CD1c-positive myeloid dendritic cell (primary cell): ENCODE results near the gene TOR3A.
A peak's percentile ranks its signal among the peaks of the same experiment; 100 is the strongest.
"Not testable (repeated sequence)": the region's sequence is repeated elsewhere in the genome, so short reads cannot be mapped to it uniquely, and the experiment has no call there.

ENCODE experiments used
- DNase-seq: peaks from one replicate; pipeline ENCODE4 v3.0.0-alpha.2; 2016; ENCODE audit errors: extremely low spot score

Gene TOR3A

GRCh38 chr1:179081687-179082332 is at the start of gene TOR3A:
TSS of gene TOR3A (plus strand) at chr1:179082070. CDS start at chr1:179082129, 59 bp downstream.
- DNase-seq = peak; percentile 67

DNA sequence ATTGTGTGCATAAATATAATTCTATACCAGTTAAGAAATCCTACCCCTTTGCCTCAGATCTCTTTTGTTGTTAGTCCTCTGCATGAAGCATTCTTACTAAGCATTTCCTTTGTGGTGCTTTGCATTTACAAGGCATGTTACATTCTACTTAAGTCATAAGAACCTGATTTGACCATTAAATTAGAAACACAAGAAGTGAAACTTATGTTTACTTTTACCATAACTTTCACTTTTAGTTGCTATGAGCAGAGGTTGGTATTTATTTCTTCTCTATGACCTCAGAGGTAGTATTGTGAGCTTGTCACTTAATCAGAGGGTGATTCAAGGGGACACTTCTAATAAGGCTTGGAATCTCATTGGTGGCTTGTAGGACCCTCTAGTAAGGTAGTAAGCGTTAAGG is 47.1 kb upstream of the TOR3A start:
- DNase-seq = peak; percentile 58

- DNase-seq = no peak
These were observed 44.9 kb upstream of the TOR3A start for GRCh38 chr1:179036844-179037465.

DNA sequence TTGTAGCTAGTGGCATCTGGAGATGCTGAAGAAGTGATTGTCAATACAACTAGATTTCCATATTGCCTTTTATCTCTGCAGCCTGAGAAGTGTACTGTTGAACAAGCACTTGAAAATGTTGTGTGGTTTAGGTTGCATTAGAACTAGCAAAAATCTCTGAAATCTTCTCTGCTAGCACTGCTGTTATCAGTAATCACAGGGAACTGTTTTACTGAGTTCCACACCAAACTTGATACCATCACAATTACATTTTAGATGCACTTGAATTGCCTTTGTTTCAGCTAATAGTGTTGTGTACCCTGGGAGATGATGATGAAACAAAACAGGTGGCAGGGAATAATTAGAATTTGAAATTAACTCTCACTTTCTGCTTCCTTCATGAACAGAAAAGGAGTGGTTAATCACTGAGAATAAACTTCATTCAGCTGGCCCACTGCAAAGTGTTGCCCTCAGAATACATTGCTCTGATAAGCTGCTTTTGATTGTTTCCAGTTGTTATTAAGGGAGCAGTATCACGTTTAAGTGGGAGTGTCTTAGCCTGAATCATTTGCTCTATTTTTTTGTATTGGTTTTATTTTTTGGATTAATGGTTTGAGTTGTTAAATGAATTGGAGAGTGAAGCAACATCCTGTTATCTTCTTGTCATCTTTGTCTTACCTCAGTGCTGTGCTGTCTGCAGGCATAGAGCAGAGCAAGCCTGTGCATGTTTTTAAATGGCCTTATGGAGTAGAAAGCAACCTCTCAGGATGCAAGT is 43.2 kb upstream of the TOR3A start:
- DNase-seq = no peak

- not testable (repeated sequence) for DNase-seq
These were observed 42.2 kb upstream of the TOR3A start for GRCh38 chr1:179039502-179040174.

- DNase-seq = not testable (repeated sequence)
These were observed 41.7 kb upstream of the TOR3A start for GRCh38 chr1:179040175-179040551.

DNA sequence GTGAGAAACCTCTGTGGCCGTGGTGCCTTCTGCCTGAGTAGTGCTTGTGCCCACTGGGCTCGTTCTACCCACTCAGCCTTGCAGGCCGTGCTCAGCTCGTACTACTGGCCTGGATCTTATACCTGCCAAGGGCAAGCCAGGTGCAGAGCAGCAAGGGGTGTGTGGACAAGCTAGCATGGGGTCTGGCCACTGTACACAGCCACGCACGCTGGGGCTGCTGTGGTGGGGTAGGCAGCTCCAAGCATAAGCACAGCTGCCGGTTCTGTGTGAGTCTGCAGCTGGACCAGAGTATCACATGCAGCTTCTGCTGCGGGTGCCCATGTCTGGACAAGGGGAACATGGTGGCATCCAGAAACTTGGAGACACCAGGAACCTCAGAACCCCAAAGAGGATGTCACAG is 39.8 kb upstream of the TOR3A start:
- no peak for DNase-seq

DNA sequence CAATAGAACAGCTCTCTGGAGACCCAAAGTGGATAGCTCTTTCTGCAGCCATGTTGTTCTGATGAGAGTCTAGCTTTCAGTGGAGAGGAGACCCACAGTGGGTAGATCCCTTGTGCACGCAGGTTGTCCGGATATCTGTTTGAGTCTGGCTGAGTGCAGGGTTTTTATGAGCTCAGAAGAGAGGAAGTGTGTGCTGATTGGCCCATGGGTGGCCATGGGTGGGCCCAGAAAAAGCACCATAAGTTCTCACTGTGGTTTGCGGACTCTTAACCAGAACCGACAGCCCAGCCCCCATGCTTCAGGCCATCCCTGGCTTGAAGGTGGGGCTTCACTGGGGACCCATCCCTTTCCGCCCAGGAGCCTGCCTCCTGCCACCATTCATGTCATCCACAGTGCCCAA is 39.2 kb upstream of the TOR3A start:
- no peak for DNase-seq

- no peak for DNase-seq
These were observed 38.6 kb upstream of the TOR3A start for GRCh38 chr1:179043266-179043665.

DNA sequence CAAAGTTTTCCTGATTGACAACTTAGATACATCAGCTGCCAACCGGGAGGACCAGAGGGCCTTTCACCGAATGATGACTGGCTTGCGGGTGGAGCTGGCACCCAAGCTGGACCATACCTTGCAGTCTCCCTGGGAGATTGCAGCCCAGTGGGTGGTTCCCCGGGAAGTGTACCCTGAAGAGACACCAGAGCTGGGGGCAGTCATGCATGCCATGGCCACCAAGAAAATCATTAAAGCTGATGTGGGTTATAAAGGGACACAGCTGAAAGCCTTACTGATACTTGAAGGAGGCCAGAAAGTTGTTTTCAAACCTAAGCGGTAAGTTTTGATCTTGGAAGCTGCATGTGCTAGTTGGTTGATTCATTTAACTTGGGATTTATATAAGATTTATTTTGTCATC is 38.0 kb upstream of the TOR3A start:
- DNase-seq = no peak

DNA sequence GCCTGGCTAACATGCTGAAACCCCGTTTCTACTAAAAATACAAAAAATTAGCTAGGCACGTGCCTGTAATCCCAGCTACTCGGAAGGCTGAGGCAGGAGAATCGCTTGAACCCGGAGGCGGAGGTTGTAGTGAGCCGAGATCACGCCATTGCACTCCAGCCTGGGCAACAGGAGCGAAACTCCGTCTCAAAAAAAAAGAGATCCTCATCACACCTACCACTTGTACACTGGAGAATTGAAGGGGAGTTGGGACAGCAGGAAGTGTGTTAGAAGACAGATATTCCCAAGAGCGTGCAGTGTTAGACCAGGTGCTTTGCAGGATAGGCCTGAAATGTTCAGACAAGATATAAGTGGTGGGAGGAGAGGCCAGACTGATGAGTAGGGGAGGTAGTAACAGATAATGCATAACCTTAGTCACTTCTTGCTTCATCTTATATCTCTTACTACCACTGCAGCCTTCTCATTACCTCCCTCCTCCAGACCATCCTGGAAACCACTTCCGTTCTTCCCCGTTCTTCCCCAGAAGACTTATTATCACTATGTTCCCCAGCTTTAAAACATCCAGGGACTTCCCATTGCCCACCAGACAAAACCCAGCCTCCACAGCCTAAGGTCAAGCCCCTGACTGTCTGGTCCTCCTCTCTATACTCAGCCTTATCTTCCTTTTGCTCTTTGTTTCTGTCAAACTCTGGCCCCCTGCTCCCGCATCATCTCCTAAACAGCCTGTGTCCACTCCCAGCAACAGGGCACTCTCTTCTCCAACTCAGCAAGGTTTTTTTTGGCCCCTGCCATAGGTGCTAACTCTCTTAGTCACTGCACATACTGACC is 34.8 kb upstream of the TOR3A start:
- no peak for DNase-seq

DNA sequence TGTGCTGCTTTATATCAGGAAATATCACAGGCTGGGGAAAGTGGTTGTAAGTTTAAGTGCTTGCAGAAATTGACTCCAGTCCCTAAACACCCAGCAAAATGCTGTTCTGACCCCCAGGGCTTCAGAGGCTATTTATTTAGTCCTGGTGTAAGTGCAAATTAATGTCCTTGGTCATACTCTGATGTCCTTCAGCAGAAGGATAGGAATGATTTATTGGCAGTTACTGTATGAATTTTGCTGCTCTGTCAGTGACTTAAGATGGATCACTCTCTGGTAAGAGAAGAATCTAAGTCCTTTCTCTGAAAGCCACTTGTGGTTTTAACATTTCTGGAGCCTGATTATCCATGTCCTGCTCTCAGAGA is 34.3 kb upstream of the TOR3A start:
- DNase-seq = no peak

GRCh38 chr1:179048339-179049124 is 33.3 kb upstream of the TOR3A start:
- DNase-seq = no peak

DNA sequence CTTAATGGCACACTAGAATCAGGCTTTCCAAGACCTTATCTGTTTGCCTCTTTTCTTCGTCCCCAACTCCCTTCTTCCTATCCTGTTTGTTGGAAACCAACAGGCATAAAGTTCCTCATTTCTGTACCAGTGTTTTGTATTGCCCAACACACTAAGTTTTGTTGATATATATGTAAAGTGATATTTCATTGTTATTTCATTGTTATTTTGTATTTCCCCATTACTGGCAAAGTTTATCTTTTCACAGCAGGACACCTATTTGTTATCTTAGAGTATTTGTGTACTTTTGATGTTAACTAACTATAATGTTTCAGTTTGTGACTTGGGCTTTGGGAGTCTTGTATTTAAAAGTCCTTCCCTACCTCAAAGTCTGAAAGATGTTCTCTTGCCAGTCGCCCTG is 29.1 kb upstream of the TOR3A start:
- DNase-seq = peak; percentile 21

- DNase-seq = no peak
These were observed 28.4 kb upstream of the TOR3A start for GRCh38 chr1:179053486-179053885.

- no peak for DNase-seq
These were observed 25.9 kb upstream of the TOR3A start for GRCh38 chr1:179055937-179056336.

GRCh38 chr1:179058487-179059483 is 23.1 kb upstream of the TOR3A start:
- no peak for DNase-seq

GRCh38 chr1:179061360-179062282 is 20.2 kb upstream of the TOR3A start:
- DNase-seq = no peak

DNA sequence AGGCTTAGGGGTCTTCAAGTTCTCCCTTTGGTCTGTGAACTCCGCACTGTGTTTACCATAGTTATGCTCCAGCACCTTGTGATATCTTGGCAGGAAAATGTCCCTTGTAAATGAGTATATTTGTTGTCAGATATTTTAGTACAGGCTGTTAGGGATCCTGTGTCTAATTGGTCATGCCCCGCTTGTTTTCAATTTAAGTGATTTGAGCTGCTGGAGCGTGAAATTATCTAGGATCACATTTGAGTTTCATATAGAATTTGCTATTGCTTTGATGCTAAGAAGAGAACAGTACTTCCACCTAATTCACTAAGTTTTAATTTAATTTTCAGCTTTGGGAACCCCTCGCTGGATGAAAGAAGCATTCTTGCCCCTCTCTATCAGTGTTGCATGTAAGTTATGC is 15.4 kb upstream of the TOR3A start:
- DNase-seq = no peak
